Duodenal mucosa (tissue), 2 donors: Measurements from ENCODE around the gene ATOSB.

Experiments
- H3K27ac ChIP-seq: one replicate; pipeline ENCODE4 v1.7.0; 2013; ENCODE audit warnings: low read depth, low read length
- H3K27me3 ChIP-seq, 2 donors: one replicate each; pipeline ENCODE4 v1.7.0; 2013; ENCODE audit warnings: low read length in 2 of 2, control low read depth in 1 of 2; ENCODE audit not compliant: insufficient read depth in 2 of 2, control insufficient read depth in 1 of 2
- H3K36me3 ChIP-seq, 2 donors: one replicate each; pipeline ENCODE4 v1.7.0; 2013; ENCODE audit warnings: low read length in 2 of 2, control low read depth in 1 of 2; ENCODE audit not compliant: insufficient read depth in 2 of 2, control insufficient read depth in 1 of 2
- H3K4me1 ChIP-seq, 2 donors: one replicate each; pipeline ENCODE4 v1.7.0; 2013; ENCODE audit warnings: low read length in 2 of 2, control low read depth in 1 of 2; ENCODE audit not compliant: insufficient read depth in 2 of 2, control insufficient read depth in 1 of 2
- H3K4me3 ChIP-seq, 2 donors: one replicate each; pipeline ENCODE4 v1.7.0; 2013; ENCODE audit warnings: low read length in 2 of 2, low read depth in 1 of 2
- H3K9ac ChIP-seq, 2 donors: one replicate each; pipeline ENCODE4 v1.7.0; 2013; ENCODE audit warnings: low read length in 2 of 2, low read depth in 1 of 2
- H3K9me3 ChIP-seq, 2 donors: one replicate each; pipeline ENCODE4 v1.7.0; 2013; ENCODE audit warnings: low read length in 2 of 2, control low read depth in 1 of 2; ENCODE audit not compliant: control insufficient read depth in 1 of 2

ATOSB gene

DNA sequence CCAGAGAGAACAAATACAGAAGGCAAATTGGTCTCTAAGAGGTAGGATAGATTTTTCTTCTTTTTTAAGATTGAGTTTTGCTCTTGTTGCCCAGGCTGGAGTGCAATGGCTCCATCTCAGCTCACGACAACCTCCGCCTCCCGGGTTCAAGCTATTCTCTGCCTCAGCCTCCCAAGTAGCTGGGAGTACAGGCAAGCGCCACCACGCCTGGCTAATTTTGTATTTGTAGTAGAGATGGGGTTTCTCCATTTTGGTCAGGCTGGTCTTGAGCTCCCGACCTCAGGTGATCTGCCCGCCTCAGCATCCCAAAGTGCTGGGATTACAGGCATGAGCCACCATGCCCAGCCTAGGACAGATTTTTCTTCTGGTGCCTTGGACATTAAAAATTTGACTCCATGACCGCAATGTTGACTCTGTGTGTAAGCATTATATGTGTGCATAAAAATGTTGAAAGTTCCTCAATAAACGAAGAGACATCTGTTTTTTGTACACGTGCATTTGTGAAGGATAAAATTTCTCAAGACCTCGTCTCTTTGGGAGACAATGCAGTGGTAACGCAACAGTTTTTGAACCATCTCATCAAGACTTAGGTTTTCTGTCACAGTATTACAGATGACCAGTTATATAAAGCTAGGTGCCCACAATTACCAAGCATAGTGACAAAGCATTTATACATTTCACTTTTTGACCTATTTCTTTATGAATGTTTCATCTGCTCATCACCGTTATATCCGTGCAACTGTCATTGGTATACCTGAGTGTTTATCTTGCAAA lies 60.6 kb downstream of the ATOSB start:
- Histone ChIP-seq H3K9ac (no peak overlapping the region), H3K4me3 (no peak overlapping the region), H3K27ac (no peak overlapping the region), H3K4me1 (no peaks in the 10 kb centered on the region), H3K36me3 (peaks cover 45 to 71% of the 10 kb centered on the region in 2 donors), H3K27me3 (no peaks in the 10 kb centered on the region), H3K9me3 (no peaks in the 10 kb centered on the region)

DNA sequence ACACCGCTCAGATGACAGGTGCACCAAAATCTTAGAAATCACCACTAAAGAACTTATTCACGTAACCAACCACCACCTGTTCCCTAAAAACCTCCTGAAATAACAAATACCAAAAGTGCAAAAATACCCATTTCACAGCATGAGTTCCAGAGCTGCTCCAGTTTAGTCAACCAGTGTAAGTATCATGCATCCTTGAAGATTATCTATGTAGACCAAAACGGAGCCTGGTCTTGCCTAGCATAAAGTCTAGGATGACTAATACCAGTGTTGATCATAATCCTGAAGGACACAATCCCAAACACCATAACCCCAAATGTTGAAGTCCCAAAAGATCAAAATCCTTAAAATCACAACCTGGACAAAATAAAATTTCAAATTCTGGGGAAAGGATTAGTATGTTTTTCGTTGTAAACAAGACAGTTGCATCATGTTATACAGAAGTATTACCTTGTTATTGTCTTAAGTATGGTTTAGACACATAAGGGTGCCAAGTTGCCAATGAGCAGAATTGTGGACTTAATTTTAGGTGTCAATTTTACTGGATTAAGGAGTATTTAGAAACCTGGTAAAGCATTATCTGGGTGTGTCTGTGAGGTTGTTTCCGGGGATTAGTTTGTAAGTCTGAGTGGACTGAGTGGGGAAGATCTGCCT lies 61.4 kb downstream of the ATOSB start:
- Histone ChIP-seq H3K27ac (no peak overlapping the region), H3K9ac (no peak overlapping the region), H3K9me3 (no peaks in the 10 kb centered on the region), H3K27me3 (no peaks in the 10 kb centered on the region), H3K4me3 (no peak overlapping the region), H3K4me1 (no peaks in the 10 kb centered on the region), H3K36me3 (peaks cover 38 to 70% of the 10 kb centered on the region in 2 donors)
